Caco-2 (cell line): ENCODE results near the gene EFNA2. TPM values are rescaled to one million over a fixed set of nuclear protein-coding genes. Genes with fewer than 3 reads are reported as not detected.

ENCODE experiments used
- BruUV-seq: library from RNA; stranded (reverse); fragments of 400-500 nt; replicated peaks from 2 replicates; lab custom pipeline; 2021; lab: Mats Ljungman, UMichigan
- CTCF ChIA-PET: fragments of 300-600 bp; sonication (Branson Sonifier 250); formaldehyde crosslinking; loops from one replicate; lab custom pipeline; 2022; ENCODE audit warnings: antibody characterized with exemption; lab: Charles Lee
- POLR2A ChIA-PET: fragments of 300-600 bp; sonication (Branson Sonifier 250); formaldehyde crosslinking; loops from one replicate; lab custom pipeline; 2022; ENCODE audit warnings: antibody characterized with exemption; lab: Charles Lee
- DNase-seq, 2 experiments: peaks; one replicate each; pipeline versions ENCODE4 v3.0.0 to v3.0.0-alpha.2; 2020 to 2022
- H3K27me3 ChIP-seq: replicated peaks from 2 replicates; pipeline ENCODE4 v1.6.0; 2011; ENCODE audit warnings: low read length; ENCODE audit not compliant: control insufficient read depth, insufficient read depth
- H3K36me3 ChIP-seq: 2 replicates; pipeline ENCODE4 v1.5.1; 2011; ENCODE audit warnings: low read length; ENCODE audit not compliant: control insufficient read depth, insufficient read depth
- H3K4me1 ChIP-seq: fragments of 250-450 bp; sonication (Bioruptor Pico); 2 replicates; pipeline ENCODE4 v1.5.1; 2020; ENCODE audit warnings: mild to moderate bottlenecking
- H3K4me3 ChIP-seq: 2 replicates; pipeline ENCODE4 v1.5.1; 2011; ENCODE audit warnings: low read depth, mild to moderate bottlenecking, control low read depth, low read length
- H3K9me3 ChIP-seq: fragments of 250-450 bp; sonication (Bioruptor Pico); 2 replicates; pipeline ENCODE4 v1.5.1; 2020; ENCODE audit warnings: mild to moderate bottlenecking, moderate library complexity
- H3K27ac Mint-ChIP-seq: one replicate; pipeline ENCODE4 v1.8.0; 2022; ENCODE audit warnings: mixed read lengths; ENCODE audit not compliant: unreplicated experiment
- H3K27me3 Mint-ChIP-seq: one replicate; pipeline ENCODE4 v1.8.0; 2022; ENCODE audit warnings: mixed read lengths; ENCODE audit not compliant: insufficient read depth, unreplicated experiment
- H3K36me3 Mint-ChIP-seq: one replicate; pipeline ENCODE4 v1.8.0; 2022; ENCODE audit warnings: mild to moderate bottlenecking, mixed read lengths; ENCODE audit not compliant: insufficient read depth, unreplicated experiment
- H3K4me1 Mint-ChIP-seq: one replicate; pipeline ENCODE4 v1.8.0; 2022; ENCODE audit warnings: low read depth, mixed read lengths; ENCODE audit not compliant: unreplicated experiment
- H3K4me3 Mint-ChIP-seq: one replicate; pipeline ENCODE4 v1.8.0; 2022; ENCODE audit warnings: mild to moderate bottlenecking, moderate library complexity, mixed read lengths; ENCODE audit not compliant: unreplicated experiment
- H3K9me3 Mint-ChIP-seq: one replicate; pipeline ENCODE4 v1.8.0; 2022; ENCODE audit warnings: mixed read lengths; ENCODE audit not compliant: unreplicated experiment
- CTCF ChIP-seq, 2 experiments: fragments of 200-600 bp in 1 of 2; IDR thresholded peaks; 1 replicate in 1 of 2; 2 replicates in 1 of 2; pipeline versions ENCODE4 v1.5.1 to v1.8.0; 2011 to 2022; ENCODE audit warnings: antibody characterized with exemption in 1 of 2, control low read depth in 1 of 2, inconsistent platforms in 1 of 2, low read depth in 1 of 2, low read length in 1 of 2, mild to moderate bottlenecking in 1 of 2, moderate library complexity in 1 of 2; ENCODE audit not compliant: insufficient read depth in 1 of 2, severe bottlenecking in 1 of 2, unreplicated experiment in 1 of 2
- intact Hi-C: fragments of 100-400 bp; cut with micrococcal nuclease; formaldehyde crosslinking; loops from one replicate; pipeline ENCODE4 v1.10.0; 2022; ENCODE audit not compliant: unreplicated experiment
- total RNA-seq: library from RNA; stranded (reverse); gene quantifications from 2 replicates; pipeline ENCODE4 v1.2.3, GENCODE V29; 2022

Gene EFNA2
- total RNA-seq, 1 experiment from 2014 or later, result 18.6 TPM

- Histone ChIP-seq H3K27me3 (no peaks in the 10 kb centered on the region), H3K36me3 (no peaks in the 10 kb centered on the region), H3K9me3 (no peaks in the 10 kb centered on the region), H3K4me1 (peaks cover 48% of the 10 kb centered on the region), H3K4me3 (no peak overlapping the region)
- peak; percentile 74 to 87 for DNase-seq
- Mint-ChIP-seq H3K36me3 (peaks cover 25% of the 10 kb centered on the region), H3K27ac (no peak overlapping the region), H3K27me3 (no peaks in the 10 kb centered on the region), H3K9me3 (no peaks in the 10 kb centered on the region), H3K4me3 (no peak overlapping the region), H3K4me1 (no peaks in the 10 kb centered on the region)
- no TSS peak for BruUV-seq
- intact Hi-C loops, result loop anchor here (1.0 kb wide), 1 partner anchor 25 kb away; the partner anchor contains the start of gene CIRBP
- ChIA-PET CTCF (interaction anchor here (0.6 to 3.4 kb wide), 16 partner anchors 9 to 186 kb away, joined by 3 to 440 read pairs (median 4); partner anchors contain the start of genes CIRBP and FAM174C), POLR2A (interaction anchor here (0.5 to 4.4 kb wide), 8 partner anchors 10 to 217 kb away, joined by 3 to 110 read pairs (median 6); partner anchors contain the start of genes CIRBP, CNN2 and FAM174C)
- TF ChIP-seq CTCF (IDR thresholded peaks at IDR 0.05; ENCODE audit: insufficient read depth in 1 of 2, low read depth in 1 of 2, low read length in 1 of 2, severe bottlenecking in 1 of 2, unreplicated experiment in 1 of 2), result peak; percentile 87 to 95
Observed at GRCh38 chr19:1243768-1244692, 41.6 kb upstream of the EFNA2 start.

- no TSS peak for BruUV-seq
- H3K36me3 Mint-ChIP-seq, result peaks cover 34% of the 10 kb centered on the region
- ChIA-PET CTCF (interaction anchor here (0.6 to 3.4 kb wide), 15 partner anchors 8 to 179 kb away, joined by 3 to 440 read pairs (median 4); partner anchors contain the start of genes CIRBP and FAM174C), POLR2A (interaction anchor here (0.5 to 4.4 kb wide), 8 partner anchors 9 to 218 kb away, joined by 3 to 110 read pairs (median 6); partner anchors contain the start of genes CIRBP, CNN2 and FAM174C)
- no peak for TF ChIP-seq CTCF (IDR thresholded peaks at IDR 0.05; ENCODE audit: insufficient read depth in 1 of 2, low read depth in 1 of 2, low read length in 1 of 2, severe bottlenecking in 1 of 2, unreplicated experiment in 1 of 2)
- intact Hi-C loops, result loop anchor here (1.0 kb wide), 1 partner anchor 24 kb away; the partner anchor contains the start of gene CIRBP
- no peaks in the 10 kb centered on the region for H3K27me3 ChIP-seq
- H3K36me3 ChIP-seq, result no peaks in the 10 kb centered on the region; the same call in 1 of the 2 replicates
- peaks cover 43% of the 10 kb centered on the region for H3K4me1 ChIP-seq
- no peaks in the 10 kb centered on the region for H3K4me1 Mint-ChIP-seq
- DNase-seq, result no peak
- H3K9me3 ChIP-seq, result no peaks in the 10 kb centered on the region
- H3K27ac Mint-ChIP-seq, result no peak overlapping the region
- no peaks in the 10 kb centered on the region for H3K27me3 Mint-ChIP-seq
- H3K9me3 Mint-ChIP-seq, result no peaks in the 10 kb centered on the region
- no peak overlapping the region for H3K4me3 ChIP-seq
- H3K4me3 Mint-ChIP-seq, result no peak overlapping the region
Observed at GRCh38 chr19:1244693-1245451, 40.8 kb upstream of the EFNA2 start.
